ENCODE results near the gene TIPARP.

Gene TIPARP

GRCh38 chr3:156742401-156742800 is 68.0 kb downstream of the TIPARP start:
- no peak overlapping the region for H3K4me3 ChIP-seq (ENCODE audit: low read depth, low read length)
- no peak for TF ChIP-seq CTCF (IDR thresholded peaks at IDR 0.05; ENCODE audit: borderline replicate concordance, insufficient read depth, low read depth, low read length)

- no peak for TF ChIP-seq CTCF (IDR thresholded peaks at IDR 0.05; ENCODE audit: borderline replicate concordance, insufficient read depth, low read depth, low read length)
- H3K4me3 ChIP-seq (ENCODE audit: low read depth, low read length), result no peak overlapping the region
Measured at GRCh38 chr3:156743859-156744258, 69.5 kb downstream of the TIPARP start.

- H3K4me3 ChIP-seq (ENCODE audit: low read depth, low read length), result no peak overlapping the region
- TF ChIP-seq CTCF (IDR thresholded peaks at IDR 0.05; ENCODE audit: borderline replicate concordance, insufficient read depth, low read depth, low read length), result no peak
Measured at GRCh38 chr3:156744631-156745030, 70.2 kb downstream of the TIPARP start.

GRCh38 chr3:156745766-156746165 is 71.4 kb downstream of the TIPARP start:
- no peak for TF ChIP-seq CTCF (IDR thresholded peaks at IDR 0.05; ENCODE audit: borderline replicate concordance, insufficient read depth, low read depth, low read length)
- H3K4me3 ChIP-seq (ENCODE audit: low read depth, low read length), result no peak overlapping the region

- TF ChIP-seq CTCF (IDR thresholded peaks at IDR 0.05; ENCODE audit: borderline replicate concordance, insufficient read depth, low read depth, low read length), result no peak
- H3K4me3 ChIP-seq (ENCODE audit: low read depth, low read length), result no peak overlapping the region
Measured at GRCh38 chr3:156747046-156747445, 72.7 kb downstream of the TIPARP start.

- no peak overlapping the region for H3K4me3 ChIP-seq (ENCODE audit: low read depth, low read length)
- TF ChIP-seq CTCF (IDR thresholded peaks at IDR 0.05; ENCODE audit: borderline replicate concordance, insufficient read depth, low read depth, low read length), result no peak
Measured at GRCh38 chr3:156749244-156749643, 74.9 kb downstream of the TIPARP start.

- TF ChIP-seq CTCF (IDR thresholded peaks at IDR 0.05; ENCODE audit: borderline replicate concordance, insufficient read depth, low read depth, low read length), result no peak
- H3K4me3 ChIP-seq (ENCODE audit: low read depth, low read length), result no peak overlapping the region
Measured at GRCh38 chr3:156750191-156750873, 75.9 kb downstream of the TIPARP start.

All from GM12875 (cell line).